ENCODE measurements around the gene ZNF410.
A peak's percentile ranks its signal among the peaks of the same experiment; 100 is the strongest.

- TF ChIP-seq ZNF274 (IDR thresholded peaks at IDR 0.05; ENCODE audit: low read depth, low read length) (no peak), SUZ12 (IDR thresholded peaks at IDR 0.05; ENCODE audit: extremely low read depth, insufficient read depth, insufficient read length) (no peak), YY1 (IDR thresholded peaks at IDR 0.05; ENCODE audit: insufficient read depth, insufficient read length) (peak; percentile 43)
Observed at GRCh38 chr14:73949752-73950734, 63.4 kb downstream of the ZNF410 start, which contains the start of the genes COQ6 and FAM161B.
